Ascending aorta (tissue), 2 donors: ENCODE data around the gene ADAMTS19. TPM values are rescaled to one million over a fixed set of nuclear protein-coding genes. Genes with fewer than 3 reads are reported as not detected.
"Not testable (repeated sequence)": the region's sequence is repeated elsewhere in the genome, so short reads cannot be mapped to it uniquely, and the experiment has no call there.

Source experiments
- DNase-seq, 2 donors: peaks; one replicate each; pipeline ENCODE4 v3.0.0-alpha.2; 2019; ENCODE audit warnings: low spot score in 2 of 2
- H3K27ac ChIP-seq, 2 donors: fragments of 200-600 bp; sonication (generic); one replicate each; pipeline ENCODE4 v1.5.1; 2016 to 2017; ENCODE audit warnings: mild to moderate bottlenecking in 1 of 2
- H3K27me3 ChIP-seq: fragments of 200-600 bp; sonication (generic); one replicate; pipeline ENCODE4 v1.5.1; 2017
- H3K36me3 ChIP-seq, 2 donors: fragments of 200-600 bp; sonication (generic); one replicate each; pipeline ENCODE4 v1.5.1; 2016
- H3K4me1 ChIP-seq, 2 donors: fragments of 200-600 bp; sonication (generic); one replicate each; pipeline ENCODE4 v1.5.1; 2016 to 2017; ENCODE audit warnings: mild to moderate bottlenecking in 1 of 2
- H3K4me3 ChIP-seq, 2 donors: fragments of 200-600 bp; sonication (generic); one replicate each; pipeline ENCODE4 v1.5.1; 2016 to 2017; ENCODE audit warnings: mild to moderate bottlenecking in 1 of 2
- H3K9me3 ChIP-seq, 2 donors: fragments of 200-600 bp; sonication (generic); one replicate each; pipeline ENCODE4 v1.5.1; 2016
- CTCF ChIP-seq, 3 experiments: fragments of 200-600 bp in 2 of 3; fragments of 450-650 bp in 1 of 3; sonication (generic) in 2 of 3; IDR thresholded peaks; one replicate each; pipeline ENCODE4 v1.5.1; 2016 to 2019; ENCODE audit warnings: antibody characterized with exemption in 3 of 3, mild to moderate bottlenecking in 1 of 3, moderate library complexity in 1 of 3
- intact Hi-C: fragments of 100-400 bp; cut with DNase I; formaldehyde crosslinking; loops from one replicate; pipeline ENCODE4 v1.15.1; 2023
- total RNA-seq: library from RNA; depleted of rRNA; stranded (reverse); fragments of >200 nt; gene quantifications from one replicate; pipeline ENCODE4 v1.1.0, GENCODE V29; 2016

The ADAMTS19 gene
- total RNA-seq, 1 donor from 2014 or later: 0.32 TPM

- Histone ChIP-seq H3K9me3 (no peaks in the 10 kb centered on the region), H3K36me3 (no peaks in the 10 kb centered on the region), H3K27me3 (no peaks in the 10 kb centered on the region), H3K4me1 (no peaks in the 10 kb centered on the region), H3K4me3 (no peak overlapping the region), H3K27ac (no peak overlapping the region)
- intact Hi-C loops: no loop called here
- no peak for DNase-seq
- TF ChIP-seq CTCF (IDR thresholded peaks at IDR 0.05): no peak
Measured at GRCh38 chr5:129619782-129620181, 159.7 kb downstream of the ADAMTS19 start.

DNA sequence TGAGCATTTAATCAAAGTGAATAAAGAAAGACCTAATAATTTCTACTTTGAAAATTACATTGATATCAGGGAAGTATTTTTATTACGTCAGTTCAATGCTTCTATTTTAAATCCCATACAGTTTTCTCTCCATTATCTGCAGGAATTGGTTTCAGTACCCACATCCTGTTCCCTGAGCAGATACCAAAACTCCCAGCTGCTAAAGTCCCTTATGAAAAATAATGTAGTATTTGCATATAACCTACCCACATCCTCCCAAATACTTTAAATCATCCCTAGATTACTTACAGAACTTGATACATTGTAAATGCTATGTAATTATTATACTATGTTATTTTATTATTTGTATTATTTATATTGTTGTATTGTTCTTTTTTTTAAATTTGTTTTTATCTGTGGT is 162.4 kb downstream of the ADAMTS19 start:
- TF ChIP-seq CTCF (IDR thresholded peaks at IDR 0.05): no peak
- no peak for DNase-seq
- Histone ChIP-seq H3K36me3 (no peaks in the 10 kb centered on the region), H3K9me3 (no peaks in the 10 kb centered on the region), H3K27me3 (no peaks in the 10 kb centered on the region), H3K4me1 (no peaks in the 10 kb centered on the region), H3K4me3 (no peak overlapping the region), H3K27ac (no peak overlapping the region)
- intact Hi-C loops: no loop called here

- Histone ChIP-seq H3K27me3 (no peaks in the 10 kb centered on the region), H3K4me3 (no peak overlapping the region), H3K27ac (no peak overlapping the region), H3K9me3 (no peaks in the 10 kb centered on the region), H3K4me1 (no peaks in the 10 kb centered on the region), H3K36me3 (no peaks in the 10 kb centered on the region)
- intact Hi-C loops: no loop called here
- DNase-seq: no peak
- no peak for TF ChIP-seq CTCF (IDR thresholded peaks at IDR 0.05)
Measured at GRCh38 chr5:129629575-129629974, 169.5 kb downstream of the ADAMTS19 start.

DNA sequence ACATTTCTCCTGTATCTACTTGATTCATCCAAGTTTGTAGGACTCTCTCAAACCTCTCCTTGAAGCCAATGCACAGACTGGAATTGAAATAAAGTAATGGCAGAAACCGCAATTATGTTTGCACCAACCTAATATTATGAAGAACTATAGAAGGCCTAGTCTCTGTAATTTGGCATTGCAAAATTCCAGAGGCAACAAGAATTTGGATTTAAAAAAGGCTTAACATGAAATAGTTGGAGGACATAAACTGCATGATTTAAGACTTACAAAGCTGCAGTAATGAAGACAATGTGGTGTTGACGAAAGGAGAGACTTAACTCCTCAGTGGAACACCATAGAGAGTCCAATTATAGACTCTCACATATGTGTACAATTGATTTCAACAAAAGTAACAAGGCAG is 170.0 kb downstream of the ADAMTS19 start:
- DNase-seq: no peak
- H3K27me3 ChIP-seq: no peaks in the 10 kb centered on the region
- no peak for TF ChIP-seq CTCF (IDR thresholded peaks at IDR 0.05)
- H3K4me1 ChIP-seq: no peaks in the 10 kb centered on the region
- no peak overlapping the region for H3K4me3 ChIP-seq
- H3K36me3 ChIP-seq: no peaks in the 10 kb centered on the region
- H3K27ac ChIP-seq: no peak overlapping the region
- no peaks in the 10 kb centered on the region for H3K9me3 ChIP-seq
- intact Hi-C loops: no loop called here

GRCh38 chr5:129631961-129632360 is 171.9 kb downstream of the ADAMTS19 start:
- Histone ChIP-seq H3K4me1 (no peaks in the 10 kb centered on the region), H3K27ac (no peak overlapping the region), H3K36me3 (no peaks in the 10 kb centered on the region), H3K27me3 (no peaks in the 10 kb centered on the region), H3K9me3 (no peaks in the 10 kb centered on the region), H3K4me3 (no peak overlapping the region)
- intact Hi-C loops: no loop called here
- no peak for TF ChIP-seq CTCF (IDR thresholded peaks at IDR 0.05)
- no peak for DNase-seq

GRCh38 chr5:129637501-129637900 is 177.4 kb downstream of the ADAMTS19 start:
- H3K36me3 ChIP-seq, H3K27ac ChIP-seq, intact Hi-C loops, H3K27me3 ChIP-seq, H3K4me3 ChIP-seq, DNase-seq, H3K4me1 ChIP-seq, H3K9me3 ChIP-seq: not testable (repeated sequence)
